Body of pancreas (tissue), 4 donors: ENCODE results near the gene RNF212. TPM values are rescaled to one million over a fixed set of nuclear protein-coding genes. Genes with fewer than 3 reads are reported as not detected.

Source experiments
- ATAC-seq: fragments of 150-250 bp; one replicate; pipeline ENCODE4 v1.9.1; 2016
- DNase-seq, 4 donors: peaks; one replicate each; pipeline ENCODE4 v3.0.0-alpha.2; 2019
- H3K27ac ChIP-seq, 4 donors: fragments of 200-600 bp; sonication (generic); 1 replicate in 3 of 4; 2 replicates in 1 of 4; pipeline versions ENCODE4 v1.5.1 to v1.6.1; 2016 to 2019; ENCODE audit warnings: mild to moderate bottlenecking in 1 of 4, mixed read lengths in 1 of 4, moderate library complexity in 1 of 4
- H3K27me3 ChIP-seq, 2 donors: fragments of 200-600 bp; sonication (generic); one replicate each; pipeline ENCODE4 v1.6.0; 2016; ENCODE audit warnings: mild to moderate bottlenecking in 1 of 2
- H3K36me3 ChIP-seq, 2 donors: fragments of 200-600 bp; sonication (generic); replicated peaks in 1 of 2; 2 replicates each; pipeline ENCODE4 v1.5.1; 2016; ENCODE audit warnings: low read depth in 2 of 2; ENCODE audit not compliant: insufficient read depth in 1 of 2
- H3K4me1 ChIP-seq: fragments of 200-600 bp; sonication (generic); one replicate; pipeline ENCODE4 v1.6.0; 2016
- H3K4me3 ChIP-seq, 2 donors: fragments of 200-600 bp; sonication (generic); 1 replicate in 1 of 2; 2 replicates in 1 of 2; pipeline ENCODE4 v1.5.1; 2016 to 2019
- H3K9me3 ChIP-seq, 3 donors: fragments of 200-600 bp; sonication (generic); 1 replicate in 2 of 3; 2 replicates in 1 of 3; pipeline ENCODE4 v1.5.1; 2016
- CTCF ChIP-seq, 7 experiments: fragments of 450-650 bp in 4 of 7; fragments of 200-600 bp in 3 of 7; sonication (generic) in 3 of 7; IDR thresholded peaks; one replicate each; pipeline ENCODE4 v1.5.1; 2016 to 2019; ENCODE audit warnings: antibody characterized with exemption in 7 of 7
- POLR2A ChIP-seq, 3 donors: fragments of 450-650 bp; IDR thresholded peaks; one replicate each; pipeline ENCODE4 v1.6.1; 2016; ENCODE audit warnings: antibody characterized with exemption in 3 of 3, mild to moderate bottlenecking in 2 of 3
- WGBS, 2 donors: methylation state at CpG; one replicate each; pipeline ENCODE4 v1.1.5; 2017; 5-methylcytosine and 5-hydroxymethylcytosine counted together
- intact Hi-C: fragments of 100-400 bp; cut with DNase I; formaldehyde crosslinking; loops from one replicate; pipeline ENCODE4 v1.15.1; 2023
- total RNA-seq, 2 donors: library from RNA; depleted of rRNA; stranded (reverse); fragments of >200 nt; gene quantifications; one replicate each; pipeline ENCODE4 v1.1.0, GENCODE V29; 2016

Gene RNF212
- total RNA-seq, 2 donors from 2014 or later, result 8.2 to 20.5 TPM

- peaks cover 64% of the 10 kb centered on the region for H3K4me1 ChIP-seq
- no peaks in the 10 kb centered on the region for H3K27me3 ChIP-seq
- TF ChIP-seq POLR2A (IDR thresholded peaks at IDR 0.05) (no peak), CTCF (IDR thresholded peaks at IDR 0.05) (no peak)
- H3K36me3 ChIP-seq, result no peaks in the 10 kb centered on the region
- no peaks in the 10 kb centered on the region for H3K9me3 ChIP-seq
- H3K27ac ChIP-seq, result peak overlapping the region; percentile 74 to 92 (median 80)
- WGBS, 2 donors, result 35 to 39% methylated on average over 19 to 25 of the region's 27 CpGs
- DNase-seq (peak; percentile 68 to 82 (median 78)), ATAC-seq (peak; percentile 62)
- intact Hi-C loops, result no loop called here
- no peak overlapping the region for H3K4me3 ChIP-seq
Measured at GRCh38 chr4:1112174-1112820, 1.1 kb downstream of the RNF212 start.

- Histone ChIP-seq H3K4me3 (no peak overlapping the region), H3K9me3 (no peaks in the 10 kb centered on the region), H3K36me3 (no peaks in the 10 kb centered on the region), H3K27ac (peak overlapping the region; percentile 69 to 92 (median 80)), H3K27me3 (no peaks in the 10 kb centered on the region), H3K4me1 (peaks cover 58% of the 10 kb centered on the region)
- peak; percentile 73 for ATAC-seq
- TF ChIP-seq CTCF (IDR thresholded peaks at IDR 0.05), result no peak
- no peak for TF ChIP-seq POLR2A (IDR thresholded peaks at IDR 0.05)
- WGBS, 2 donors, result 34 to 40% methylated on average over 8 of the region's 8 CpGs
- intact Hi-C loops, result no loop called here
- peak; percentile 66 to 75 (median 70) for DNase-seq
Measured at GRCh38 chr4:1111259-1111809, 2.0 kb downstream of the RNF212 start.

GRCh38 chr4:1109898-1110506 lies 3.4 kb downstream of the RNF212 start:
- peak; percentile 32 for ATAC-seq
- Histone ChIP-seq H3K27ac (peak overlapping the region; percentile 69 to 92 (median 80)), H3K36me3 (no peaks in the 10 kb centered on the region), H3K4me3 (no peak overlapping the region), H3K27me3 (no peaks in the 10 kb centered on the region), H3K9me3 (no peaks in the 10 kb centered on the region), H3K4me1 (peaks cover 53% of the 10 kb centered on the region)
- no peak for TF ChIP-seq POLR2A (IDR thresholded peaks at IDR 0.05)
- TF ChIP-seq CTCF (IDR thresholded peaks at IDR 0.05), result peak in 2 of 7 experiments; percentile 7 to 15
- WGBS, 2 donors, result 13 to 18% methylated on average over 8 of the region's 8 CpGs
- no peak for DNase-seq
- intact Hi-C loops, result no loop called here

- Histone ChIP-seq H3K36me3 (no peaks in the 10 kb centered on the region), H3K4me1 (peaks cover 60% of the 10 kb centered on the region), H3K9me3 (no peaks in the 10 kb centered on the region), H3K27me3 (no peaks in the 10 kb centered on the region), H3K4me3 (no peak overlapping the region), H3K27ac (peak overlapping the region; percentile 36 to 92 (median 80))
- DNase-seq, result no peak
- 62 to 65% methylated on average over 2 of the region's 2 CpGs for WGBS, 2 donors
- ATAC-seq, result no peak
- TF ChIP-seq CTCF (IDR thresholded peaks at IDR 0.05), result no peak
- no peak for TF ChIP-seq POLR2A (IDR thresholded peaks at IDR 0.05)
- intact Hi-C loops, result no loop called here
Measured at GRCh38 chr4:1109333-1109732, 4.0 kb downstream of the RNF212 start.
